Measurements from ENCODE around the gene ROBO4. TPM values are rescaled to one million over a fixed set of nuclear protein-coding genes. Genes with fewer than 3 reads are reported as not detected.

ROBO4 gene
- total and polyA plus RNA-seq, 2 experiments from 2014 or later = not detected

- TF ChIP-seq, protein P1, sequence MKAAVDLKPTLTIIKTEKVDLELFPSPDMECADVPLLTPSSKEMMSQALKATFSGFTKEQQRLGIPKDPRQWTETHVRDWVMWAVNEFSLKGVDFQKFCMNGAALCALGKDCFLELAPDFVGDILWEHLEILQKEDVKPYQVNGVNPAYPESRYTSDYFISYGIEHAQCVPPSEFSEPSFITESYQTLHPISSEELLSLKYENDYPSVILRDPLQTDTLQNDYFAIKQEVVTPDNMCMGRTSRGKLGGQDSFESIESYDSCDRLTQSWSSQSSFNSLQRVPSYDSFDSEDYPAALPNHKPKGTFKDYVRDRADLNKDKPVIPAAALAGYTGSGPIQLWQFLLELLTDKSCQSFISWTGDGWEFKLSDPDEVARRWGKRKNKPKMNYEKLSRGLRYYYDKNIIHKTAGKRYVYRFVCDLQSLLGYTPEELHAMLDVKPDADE (IDR thresholded peaks at IDR 0.05) = no peak
- TF ChIP-seq, protein P2, sequence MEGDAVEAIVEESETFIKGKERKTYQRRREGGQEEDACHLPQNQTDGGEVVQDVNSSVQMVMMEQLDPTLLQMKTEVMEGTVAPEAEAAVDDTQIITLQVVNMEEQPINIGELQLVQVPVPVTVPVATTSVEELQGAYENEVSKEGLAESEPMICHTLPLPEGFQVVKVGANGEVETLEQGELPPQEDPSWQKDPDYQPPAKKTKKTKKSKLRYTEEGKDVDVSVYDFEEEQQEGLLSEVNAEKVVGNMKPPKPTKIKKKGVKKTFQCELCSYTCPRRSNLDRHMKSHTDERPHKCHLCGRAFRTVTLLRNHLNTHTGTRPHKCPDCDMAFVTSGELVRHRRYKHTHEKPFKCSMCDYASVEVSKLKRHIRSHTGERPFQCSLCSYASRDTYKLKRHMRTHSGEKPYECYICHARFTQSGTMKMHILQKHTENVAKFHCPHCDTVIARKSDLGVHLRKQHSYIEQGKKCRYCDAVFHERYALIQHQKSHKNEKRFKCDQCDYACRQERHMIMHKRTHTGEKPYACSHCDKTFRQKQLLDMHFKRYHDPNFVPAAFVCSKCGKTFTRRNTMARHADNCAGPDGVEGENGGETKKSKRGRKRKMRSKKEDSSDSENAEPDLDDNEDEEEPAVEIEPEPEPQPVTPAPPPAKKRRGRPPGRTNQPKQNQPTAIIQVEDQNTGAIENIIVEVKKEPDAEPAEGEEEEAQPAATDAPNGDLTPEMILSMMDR (conservative IDR thresholded peaks at IDR 0.05; ENCODE audit: low read depth in 2 of 2) = no peak
Observed at GRCh38 chr11:124842305-124842704, 55.4 kb downstream of the ROBO4 start (continued).

GRCh38 chr11:124841840-124842239 lies 55.8 kb downstream of the ROBO4 start:
- no peaks in the 10 kb centered on the region for H3K79me2 ChIP-seq (replicated peaks; ENCODE audit: insufficient read depth)
- no peak overlapping the region for H3K4me2 ChIP-seq
- Mint-ChIP-seq H3K9me3 (peaks cover 4% of the 10 kb centered on the region; the same call in 2 of the 3 replicates), H3K27me3 (ENCODE audit: insufficient read depth, low read depth, poor library complexity) (peaks cover 23% of the 10 kb centered on the region), H3K4me1 (peaks cover 26% of the 10 kb centered on the region), H3K36me3 (ENCODE audit: low read depth) (no peaks in the 10 kb centered on the region), H3K4me3 (no peak overlapping the region), H3K27ac (no peak overlapping the region)
- TF ChIP-seq ZNF114 (CRISPR knock-in tag; IDR thresholded peaks at IDR 0.05) (no peak), STAT1 (IDR thresholded peaks at IDR 0.05; ENCODE audit: unreplicated experiment) (no peak), EZH2 (IDR thresholded peaks at IDR 0.05; ENCODE audit: low read depth, unreplicated experiment) (peak; percentile 33)
- TF ChIP-seq, protein P3, sequence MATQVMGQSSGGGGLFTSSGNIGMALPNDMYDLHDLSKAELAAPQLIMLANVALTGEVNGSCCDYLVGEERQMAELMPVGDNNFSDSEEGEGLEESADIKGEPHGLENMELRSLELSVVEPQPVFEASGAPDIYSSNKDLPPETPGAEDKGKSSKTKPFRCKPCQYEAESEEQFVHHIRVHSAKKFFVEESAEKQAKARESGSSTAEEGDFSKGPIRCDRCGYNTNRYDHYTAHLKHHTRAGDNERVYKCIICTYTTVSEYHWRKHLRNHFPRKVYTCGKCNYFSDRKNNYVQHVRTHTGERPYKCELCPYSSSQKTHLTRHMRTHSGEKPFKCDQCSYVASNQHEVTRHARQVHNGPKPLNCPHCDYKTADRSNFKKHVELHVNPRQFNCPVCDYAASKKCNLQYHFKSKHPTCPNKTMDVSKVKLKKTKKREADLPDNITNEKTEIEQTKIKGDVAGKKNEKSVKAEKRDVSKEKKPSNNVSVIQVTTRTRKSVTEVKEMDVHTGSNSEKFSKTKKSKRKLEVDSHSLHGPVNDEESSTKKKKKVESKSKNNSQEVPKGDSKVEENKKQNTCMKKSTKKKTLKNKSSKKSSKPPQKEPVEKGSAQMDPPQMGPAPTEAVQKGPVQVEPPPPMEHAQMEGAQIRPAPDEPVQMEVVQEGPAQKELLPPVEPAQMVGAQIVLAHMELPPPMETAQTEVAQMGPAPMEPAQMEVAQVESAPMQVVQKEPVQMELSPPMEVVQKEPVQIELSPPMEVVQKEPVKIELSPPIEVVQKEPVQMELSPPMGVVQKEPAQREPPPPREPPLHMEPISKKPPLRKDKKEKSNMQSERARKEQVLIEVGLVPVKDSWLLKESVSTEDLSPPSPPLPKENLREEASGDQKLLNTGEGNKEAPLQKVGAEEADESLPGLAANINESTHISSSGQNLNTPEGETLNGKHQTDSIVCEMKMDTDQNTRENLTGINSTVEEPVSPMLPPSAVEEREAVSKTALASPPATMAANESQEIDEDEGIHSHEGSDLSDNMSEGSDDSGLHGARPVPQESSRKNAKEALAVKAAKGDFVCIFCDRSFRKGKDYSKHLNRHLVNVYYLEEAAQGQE (IDR thresholded peaks at IDR 0.05; ENCODE audit: unreplicated experiment) = no peak
- peaks cover 20% of the 10 kb centered on the region for H3K4me1 ChIP-seq (ENCODE audit: insufficient read depth)
- H3K4me3 ChIP-seq = 0 out of 2 replicates have a peak overlapping the region, but pooled peaks have one; percentile 54
- H3F3A ChIP-seq (replicated peaks; ENCODE audit: low read depth) = peaks cover 28% of the 10 kb centered on the region; the same call in 1 of the 2 replicates
- peaks cover 99% of the 10 kb centered on the region for H3K27me3 ChIP-seq (ENCODE audit: insufficient read depth)
- peaks cover 38% of the 10 kb centered on the region for H4K20me1 ChIP-seq (replicated peaks; ENCODE audit: insufficient read depth)
- DNase-seq (ENCODE audit: low spot score) = no peak
- no peak overlapping the region for H2AFZ ChIP-seq
- ATAC-seq = no peak
- no peaks in the 10 kb centered on the region for H3K9me2 ChIP-seq (ENCODE audit: insufficient read depth)
- no peaks in the 10 kb centered on the region for H3K36me3 ChIP-seq (ENCODE audit: insufficient read depth)
- no peak overlapping the region for H3K27ac ChIP-seq (ENCODE audit: low read depth)

GRCh38 chr11:124841201-124841600 lies 56.5 kb downstream of the ROBO4 start:
- no peaks in the 10 kb centered on the region for H3K9me2 ChIP-seq (ENCODE audit: insufficient read depth)
- no peaks in the 10 kb centered on the region for H3K36me3 ChIP-seq (ENCODE audit: insufficient read depth)
- H4K20me1 ChIP-seq (replicated peaks; ENCODE audit: insufficient read depth) = peaks cover 38% of the 10 kb centered on the region
- Mint-ChIP-seq H3K36me3 (ENCODE audit: low read depth) (no peaks in the 10 kb centered on the region), H3K4me1 (peaks cover 29% of the 10 kb centered on the region), H3K27ac (no peak overlapping the region), H3K27me3 (ENCODE audit: insufficient read depth, low read depth, poor library complexity) (peaks cover 23% of the 10 kb centered on the region), H3K4me3 (no peak overlapping the region), H3K9me3 (peaks cover 4% of the 10 kb centered on the region; the same call in 2 of the 3 replicates)
- H3F3A ChIP-seq (replicated peaks; ENCODE audit: low read depth) = peaks cover 28% of the 10 kb centered on the region; the same call in 1 of the 2 replicates
- H3K4me2 ChIP-seq = no peak overlapping the region
- H2AFZ ChIP-seq = no peak overlapping the region
- H3K4me1 ChIP-seq (ENCODE audit: insufficient read depth) = peaks cover 20% of the 10 kb centered on the region
- H3K27me3 ChIP-seq (ENCODE audit: insufficient read depth) = peaks cover 95% of the 10 kb centered on the region
- no peak for ATAC-seq
- no peaks in the 10 kb centered on the region for H3K79me2 ChIP-seq (replicated peaks; ENCODE audit: insufficient read depth)
- H3K27ac ChIP-seq (ENCODE audit: low read depth) = no peak overlapping the region
- no peak overlapping the region for H3K4me3 ChIP-seq
- DNase-seq (ENCODE audit: low spot score) = no peak
- TF ChIP-seq POLR2AphosphoS5 (IDR thresholded peaks at IDR 0.05; ENCODE audit: low read depth) (no peak), ZNF331 (CRISPR knock-in tag; IDR thresholded peaks at IDR 0.05; ENCODE audit: low read depth) (no peak), JUNB (IDR thresholded peaks at IDR 0.05; ENCODE audit: unreplicated experiment) (no peak), EZH2phosphoT487 (IDR thresholded peaks at IDR 0.05; ENCODE audit: unreplicated experiment) (no peak), ZNF114 (CRISPR knock-in tag; IDR thresholded peaks at IDR 0.05) (no peak), STAT1 (IDR thresholded peaks at IDR 0.05; ENCODE audit: unreplicated experiment) (no peak)
- TF ChIP-seq, protein P1 (IDR thresholded peaks at IDR 0.05) = no peak
